VCaP (cell line): ENCODE results near the gene SYNPR.

Source experiments
- H3K27ac ChIP-seq: fragments of 450-650 bp; 2 replicates; pipeline ENCODE4 v1.5.1; 2017
- TF ChIP-seq, protein P1 (sequence below): fragments of 450-650 bp; conservative IDR thresholded peaks from 2 replicates; pipeline ENCODE4 v1.5.1; 2017; ENCODE audit warnings: mild to moderate bottlenecking, moderate library complexity

SYNPR gene

DNA sequence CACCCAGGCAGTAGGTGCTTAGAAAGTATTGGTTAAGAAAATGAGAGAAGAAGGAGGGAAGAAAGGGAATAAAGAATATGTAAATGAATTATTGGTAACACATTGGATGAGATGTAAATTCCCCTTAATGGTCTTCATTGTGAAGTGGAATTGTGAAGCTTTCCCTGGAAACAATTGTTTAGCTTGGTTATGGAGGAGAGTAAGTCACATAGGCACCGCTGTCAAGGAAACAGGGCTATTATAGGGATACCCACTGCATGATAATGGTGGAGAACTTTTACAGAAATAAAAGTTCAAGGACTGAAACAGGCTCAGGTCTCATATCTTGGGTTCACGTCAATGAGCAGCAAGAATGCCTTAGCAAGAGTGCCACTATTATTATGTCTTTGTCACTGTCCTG is 9.5 kb downstream of the SYNPR start:
- TF ChIP-seq, protein P1, sequence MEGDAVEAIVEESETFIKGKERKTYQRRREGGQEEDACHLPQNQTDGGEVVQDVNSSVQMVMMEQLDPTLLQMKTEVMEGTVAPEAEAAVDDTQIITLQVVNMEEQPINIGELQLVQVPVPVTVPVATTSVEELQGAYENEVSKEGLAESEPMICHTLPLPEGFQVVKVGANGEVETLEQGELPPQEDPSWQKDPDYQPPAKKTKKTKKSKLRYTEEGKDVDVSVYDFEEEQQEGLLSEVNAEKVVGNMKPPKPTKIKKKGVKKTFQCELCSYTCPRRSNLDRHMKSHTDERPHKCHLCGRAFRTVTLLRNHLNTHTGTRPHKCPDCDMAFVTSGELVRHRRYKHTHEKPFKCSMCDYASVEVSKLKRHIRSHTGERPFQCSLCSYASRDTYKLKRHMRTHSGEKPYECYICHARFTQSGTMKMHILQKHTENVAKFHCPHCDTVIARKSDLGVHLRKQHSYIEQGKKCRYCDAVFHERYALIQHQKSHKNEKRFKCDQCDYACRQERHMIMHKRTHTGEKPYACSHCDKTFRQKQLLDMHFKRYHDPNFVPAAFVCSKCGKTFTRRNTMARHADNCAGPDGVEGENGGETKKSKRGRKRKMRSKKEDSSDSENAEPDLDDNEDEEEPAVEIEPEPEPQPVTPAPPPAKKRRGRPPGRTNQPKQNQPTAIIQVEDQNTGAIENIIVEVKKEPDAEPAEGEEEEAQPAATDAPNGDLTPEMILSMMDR: no peak
- no peak overlapping the region for H3K27ac ChIP-seq

DNA sequence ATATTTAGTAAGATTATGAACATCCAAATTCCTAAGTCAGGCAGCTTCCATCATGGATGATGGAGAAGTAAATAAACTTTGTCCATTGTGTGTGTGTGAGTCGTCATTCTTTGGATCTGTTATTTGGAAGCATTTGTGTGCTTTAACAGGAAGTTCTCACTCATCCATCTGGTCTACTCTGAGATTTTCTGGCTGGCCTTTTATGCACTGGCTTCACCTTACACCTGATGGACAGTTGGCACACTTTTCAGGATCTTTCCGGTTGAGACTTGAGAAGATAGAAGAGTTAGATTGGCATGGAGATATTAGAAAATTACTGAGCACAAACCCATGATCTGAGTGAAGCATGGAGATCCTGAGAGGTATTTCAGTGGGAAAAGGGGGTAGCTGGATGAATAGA is 12.6 kb downstream of the SYNPR start:
- TF ChIP-seq, protein P1: no peak
- no peak overlapping the region for H3K27ac ChIP-seq

DNA sequence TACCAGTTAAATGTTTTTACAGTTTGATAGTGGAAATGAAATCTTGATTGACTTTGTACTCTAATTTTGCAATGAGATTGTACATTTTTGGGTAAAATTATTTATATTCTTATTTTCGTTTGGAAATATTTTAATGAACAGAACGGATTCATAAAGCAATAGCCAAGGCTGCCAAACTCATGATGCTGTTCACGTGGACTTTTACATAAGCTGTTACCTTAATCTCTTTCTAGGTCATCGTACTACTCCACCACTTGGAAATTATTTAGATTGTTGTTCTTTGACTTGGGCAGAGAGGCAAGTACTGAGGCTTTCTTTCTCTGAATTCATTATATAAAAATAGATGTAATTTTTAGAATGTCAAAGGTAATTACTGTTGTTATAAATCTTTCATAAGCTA is 16.2 kb downstream of the SYNPR start:
- H3K27ac ChIP-seq: no peak overlapping the region
- TF ChIP-seq, protein P1: no peak

DNA sequence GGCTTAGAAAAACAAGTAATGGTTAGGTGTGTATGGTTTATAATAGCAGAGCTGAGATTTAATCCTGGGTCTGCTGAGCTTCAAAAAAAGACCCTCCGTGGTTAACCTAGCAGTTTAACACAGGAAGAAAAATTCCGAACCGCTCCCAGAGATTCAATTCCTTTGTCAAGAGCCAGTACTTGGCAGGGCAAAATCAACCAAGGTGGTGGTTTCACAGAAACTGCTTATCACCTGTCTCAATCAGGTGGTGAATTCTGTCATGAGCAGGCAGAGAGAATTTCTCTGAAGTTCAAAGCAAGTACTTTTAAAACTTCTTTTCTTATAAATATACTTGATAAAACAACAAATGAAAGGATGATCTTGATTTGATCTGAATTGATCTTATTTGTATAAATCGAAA is 17.2 kb downstream of the SYNPR start:
- H3K27ac ChIP-seq: peak overlapping the region; percentile 60
- TF ChIP-seq, protein P1: no peak

DNA sequence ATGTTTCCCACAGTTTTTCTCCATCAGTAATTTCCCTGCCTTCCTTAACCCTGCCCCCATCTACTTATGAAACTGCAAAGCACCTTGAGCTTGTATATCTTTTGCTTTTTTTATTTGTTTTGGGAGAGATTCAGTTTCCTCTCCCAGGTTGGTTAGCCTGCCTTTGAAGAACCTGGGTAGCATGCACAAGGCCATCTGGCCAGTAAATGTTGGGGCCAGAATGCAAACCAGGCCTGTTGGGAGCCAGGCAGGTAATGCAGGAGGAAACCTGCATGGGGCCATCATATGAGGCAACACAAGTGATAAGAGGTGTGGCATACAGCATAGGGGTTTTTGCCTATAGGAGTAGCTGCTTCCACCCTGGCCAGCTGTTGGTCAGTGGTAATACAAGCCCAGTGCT is 17.7 kb downstream of the SYNPR start:
- peak overlapping the region; percentile 60 for H3K27ac ChIP-seq
- TF ChIP-seq, protein P1: no peak

DNA sequence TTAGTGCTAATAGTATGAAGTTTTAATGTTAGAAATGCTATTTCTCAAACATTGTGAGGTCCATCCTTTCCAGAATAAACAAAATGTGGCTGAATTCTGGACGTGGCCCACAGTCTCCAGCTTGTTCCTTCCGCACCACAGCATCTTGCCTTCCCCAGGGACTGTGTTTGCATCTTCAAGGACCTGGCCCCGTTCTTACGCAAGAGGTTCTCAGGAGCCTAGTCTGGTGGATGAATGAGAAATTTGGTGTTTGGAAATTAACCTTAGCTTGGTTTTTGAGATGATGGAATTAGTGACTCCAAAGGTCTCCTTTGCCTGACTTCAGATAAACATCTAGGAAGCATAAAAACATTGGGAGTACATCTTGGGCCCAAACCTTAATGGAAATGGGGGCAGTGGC is 18.1 kb downstream of the SYNPR start:
- peak overlapping the region; percentile 60 for H3K27ac ChIP-seq
- TF ChIP-seq, protein P1: no peak

DNA sequence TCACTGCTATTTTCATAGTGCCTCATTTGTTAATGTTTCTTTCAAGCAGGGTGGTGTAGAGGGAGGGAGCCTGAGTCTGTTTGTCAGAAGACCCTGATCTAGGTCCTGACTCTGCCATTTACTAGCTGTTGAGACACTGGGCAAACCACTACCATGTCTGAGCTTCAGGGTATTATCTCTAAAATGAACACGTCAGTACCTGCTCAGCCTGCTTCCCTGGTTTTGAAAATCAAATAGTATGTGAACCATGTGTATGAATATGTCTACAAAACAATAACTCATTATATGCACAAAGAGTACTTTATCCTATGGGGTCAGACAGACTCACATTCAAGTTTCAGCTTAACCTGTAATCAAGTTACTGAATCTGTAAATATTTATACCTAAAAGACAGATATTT is 25.1 kb downstream of the SYNPR start:
- TF ChIP-seq, protein P1: no peak
- H3K27ac ChIP-seq: no peak overlapping the region

DNA sequence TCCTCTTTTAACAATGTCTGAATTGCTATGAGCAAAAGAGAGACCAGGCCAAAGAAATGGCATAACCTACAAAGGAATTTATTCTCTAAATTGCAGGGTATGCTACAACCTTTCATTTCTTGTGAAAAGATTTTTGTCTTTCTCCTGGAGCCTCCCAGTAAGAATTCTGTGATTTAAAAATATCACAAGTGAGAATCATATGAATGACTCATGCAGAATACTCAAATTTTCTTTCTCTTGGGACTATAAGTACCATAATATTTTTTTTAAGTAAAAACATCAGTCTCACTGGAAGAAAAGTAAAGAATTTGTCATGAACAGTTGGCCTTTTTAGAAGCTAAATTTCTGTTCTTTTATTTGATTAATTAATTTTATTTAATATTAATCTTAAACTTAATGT is 26.3 kb downstream of the SYNPR start:
- H3K27ac ChIP-seq: no peak overlapping the region
- TF ChIP-seq, protein P1: no peak
